ENCODE measurements around the gene IFIT2.
A peak's percentile ranks its signal among the peaks of the same experiment; 100 is the strongest.

Gene IFIT2

DNA sequence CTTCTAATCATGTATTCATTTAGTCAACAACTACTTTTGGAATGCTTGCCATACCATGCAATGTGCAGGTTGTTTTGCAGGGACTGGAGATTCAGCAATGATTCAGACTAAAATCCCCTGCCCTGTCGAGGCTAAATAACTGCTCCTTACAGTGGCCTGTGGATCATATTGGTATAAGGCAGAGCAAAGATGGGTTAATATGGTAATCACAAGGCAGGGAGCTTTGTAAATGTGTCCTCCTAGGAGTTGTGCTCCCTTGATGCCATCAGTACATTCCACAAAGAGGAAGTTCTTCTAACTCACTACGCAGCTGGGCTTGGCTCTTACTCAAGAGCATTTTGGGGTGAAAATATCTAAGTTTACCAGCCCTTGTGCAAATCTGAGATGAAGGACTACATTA is 614 bp upstream of the IFIT2 start:
- DNase-seq (ENCODE audit: insufficient read length) (no peak), FAIRE-seq (peak; percentile 85)
- no peak for TF ChIP-seq POLR2A (IDR thresholded peaks at IDR 0.05; ENCODE audit: low read depth, low read length)
- no peak for TF ChIP-seq TAF1 (IDR thresholded peaks at IDR 0.05; ENCODE audit: borderline replicate concordance, low read depth, low read length)
- TF ChIP-seq POLR2AphosphoS5 (IDR thresholded peaks at IDR 0.05; ENCODE audit: low read depth, low read length): no peak; the same call in 1 of the 2 replicates

DNA sequence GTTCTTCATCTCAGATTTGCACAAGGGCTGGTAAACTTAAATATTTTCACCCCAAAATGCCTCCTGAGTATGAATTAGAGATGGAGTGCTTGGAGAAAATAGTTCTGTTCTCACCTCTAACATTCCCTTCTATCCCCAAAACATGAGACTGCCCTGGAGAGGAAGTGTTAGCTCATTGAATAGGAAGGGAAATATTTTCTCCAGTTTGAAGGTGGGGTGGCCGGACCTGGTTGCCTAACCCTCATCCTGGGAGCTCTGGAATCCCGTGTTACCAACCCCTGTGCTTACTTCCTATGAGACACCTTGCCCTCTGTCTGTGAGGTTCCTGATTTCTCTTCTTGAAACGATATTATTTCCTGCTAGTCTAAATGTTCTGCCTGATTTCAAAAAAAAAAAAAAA is 779 bp downstream of the IFIT2 start:
- no peak for TF ChIP-seq POLR2AphosphoS5 (IDR thresholded peaks at IDR 0.05; ENCODE audit: low read depth, low read length)
- FAIRE-seq (peak; percentile 46), DNase-seq (ENCODE audit: insufficient read length) (no peak)

DNA sequence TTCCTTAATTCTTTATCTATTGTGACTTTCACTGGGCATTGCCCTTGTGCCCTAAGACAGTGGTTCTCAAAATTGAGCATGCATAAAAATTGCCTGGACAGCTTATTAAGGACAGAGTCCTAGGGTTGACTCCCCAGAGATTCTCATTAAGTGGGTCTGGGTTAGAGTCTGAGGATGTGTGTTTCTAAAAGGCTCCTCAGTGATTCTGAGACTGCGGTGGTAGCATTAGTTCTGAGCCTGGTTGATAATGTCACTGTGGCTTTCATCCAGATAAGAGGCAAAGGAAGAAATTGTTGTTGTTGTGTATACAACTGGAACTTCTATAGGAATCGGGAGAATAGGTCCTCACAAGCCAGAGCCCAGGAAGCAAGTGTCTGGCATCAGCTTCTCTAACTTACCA is 1.3 kb downstream of the IFIT2 start:
- no peak for TF ChIP-seq POLR2A (IDR thresholded peaks at IDR 0.05; ENCODE audit: low read depth, low read length)
- no peak for TF ChIP-seq TAF1 (IDR thresholded peaks at IDR 0.05; ENCODE audit: borderline replicate concordance, low read depth, low read length)
- no peak for TF ChIP-seq POLR2AphosphoS5 (IDR thresholded peaks at IDR 0.05; ENCODE audit: low read depth, low read length)
- DNase-seq (ENCODE audit: insufficient read length) (no peak), FAIRE-seq (no peak)

DNA sequence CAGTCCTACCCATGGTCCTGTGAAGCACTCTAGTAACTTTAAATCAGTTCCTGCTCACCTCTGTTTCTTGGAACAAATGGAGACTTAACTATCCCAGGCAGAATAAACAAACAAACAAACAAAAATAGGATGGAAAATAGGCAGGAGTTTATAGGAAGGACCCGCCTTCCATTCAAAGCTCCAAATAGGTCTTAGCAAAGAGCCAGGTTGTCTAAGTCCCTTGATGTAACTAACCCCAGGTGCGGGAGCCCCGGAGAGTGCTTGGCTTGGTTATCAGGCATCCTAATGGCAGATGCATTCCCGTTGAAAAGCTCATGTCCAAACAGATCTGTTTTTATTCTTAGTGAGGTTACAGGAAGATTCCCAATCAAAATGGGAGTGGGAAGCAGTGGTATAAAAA is 2.2 kb downstream of the IFIT2 start:
- TF ChIP-seq TAF1 (IDR thresholded peaks at IDR 0.05; ENCODE audit: borderline replicate concordance, low read depth, low read length) (no peak), POLR2A (IDR thresholded peaks at IDR 0.05; ENCODE audit: low read depth, low read length) (no peak), POLR2AphosphoS5 (IDR thresholded peaks at IDR 0.05; ENCODE audit: low read depth, low read length) (no peak)
- FAIRE-seq (peak; percentile 63), DNase-seq (ENCODE audit: insufficient read length) (no peak)

DNA sequence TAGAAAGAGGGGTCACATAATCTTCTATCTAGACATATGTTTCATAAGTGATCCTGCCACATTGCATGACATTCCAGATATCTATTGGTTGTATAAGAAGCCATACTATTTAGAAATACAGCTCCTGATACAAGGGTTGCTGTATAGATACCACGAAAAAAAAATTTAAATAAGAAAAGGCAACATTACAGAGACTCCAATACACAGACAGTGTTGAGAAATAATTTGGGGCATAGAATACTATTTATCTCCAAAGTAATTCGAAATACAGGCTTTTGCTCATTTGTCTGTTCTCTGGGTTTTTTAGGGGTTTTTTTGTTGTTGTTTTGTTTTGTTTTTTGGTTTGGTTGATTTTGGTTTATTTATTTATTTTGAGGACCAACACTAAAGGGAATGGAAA is 2.6 kb downstream of the IFIT2 start:
- DNase-seq (ENCODE audit: insufficient read length) (no peak), FAIRE-seq (no peak)
- TF ChIP-seq TAF1 (IDR thresholded peaks at IDR 0.05; ENCODE audit: borderline replicate concordance, low read depth, low read length): no peak
- no peak for TF ChIP-seq POLR2A (IDR thresholded peaks at IDR 0.05; ENCODE audit: low read depth, low read length)
- no peak for TF ChIP-seq POLR2AphosphoS5 (IDR thresholded peaks at IDR 0.05; ENCODE audit: low read depth, low read length)

DNA sequence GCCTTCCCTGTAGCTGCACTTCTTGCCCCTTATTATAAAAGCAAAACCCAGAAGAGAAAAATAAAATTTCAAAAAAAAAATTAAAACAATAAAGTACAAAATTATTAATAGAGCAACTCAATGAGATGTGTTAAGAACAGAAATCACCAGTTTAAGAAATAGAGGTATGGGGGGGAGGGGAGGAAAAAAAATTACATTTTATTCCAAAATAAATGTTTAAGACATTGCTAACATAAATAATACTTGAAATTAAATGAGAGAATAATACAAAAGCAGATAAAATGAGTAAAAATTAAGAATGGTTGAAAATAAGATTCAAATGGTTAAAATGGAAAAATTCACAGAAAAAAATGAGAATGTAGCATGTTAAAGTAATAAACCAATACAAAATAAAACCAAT is 3.1 kb downstream of the IFIT2 start:
- FAIRE-seq: no peak
- TF ChIP-seq TAF1 (IDR thresholded peaks at IDR 0.05; ENCODE audit: borderline replicate concordance, low read depth, low read length) (no peak), POLR2A (IDR thresholded peaks at IDR 0.05; ENCODE audit: low read depth, low read length) (no peak), POLR2AphosphoS5 (IDR thresholded peaks at IDR 0.05; ENCODE audit: low read depth, low read length) (no peak)
- no peak for DNase-seq (ENCODE audit: insufficient read length)

DNA sequence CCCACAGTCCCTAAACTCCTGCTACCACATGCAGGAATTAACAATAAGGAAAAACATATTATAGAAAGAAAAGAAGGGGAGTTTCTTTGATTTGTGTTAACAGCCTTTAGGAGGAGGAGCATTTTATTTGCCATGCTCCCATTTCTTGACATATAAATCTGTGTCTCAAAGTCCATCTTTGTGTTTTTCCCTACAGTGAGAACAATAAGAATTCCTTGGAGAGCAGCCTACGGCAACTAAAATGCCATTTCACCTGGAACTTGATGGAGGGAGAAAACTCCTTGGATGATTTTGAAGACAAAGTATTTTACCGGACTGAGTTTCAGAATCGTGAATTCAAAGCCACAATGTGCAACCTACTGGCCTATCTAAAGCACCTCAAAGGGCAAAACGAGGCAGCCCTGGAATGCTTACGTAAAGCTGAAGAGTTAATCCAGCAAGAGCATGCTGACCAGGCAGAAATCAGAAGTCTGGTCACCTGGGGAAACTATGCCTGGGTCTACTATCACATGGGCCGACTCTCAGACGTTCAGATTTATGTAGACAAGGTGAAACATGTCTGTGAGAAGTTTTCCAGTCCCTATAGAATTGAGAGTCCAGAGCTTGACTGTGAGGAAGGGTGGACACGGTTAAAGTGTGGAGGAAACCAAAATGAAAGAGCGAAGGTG is 4.1 kb downstream of the IFIT2 start:
- FAIRE-seq: no peak
- DNase-seq (ENCODE audit: insufficient read length): no peak
- TF ChIP-seq POLR2A (IDR thresholded peaks at IDR 0.05; ENCODE audit: low read depth, low read length) (no peak), POLR2AphosphoS5 (IDR thresholded peaks at IDR 0.05; ENCODE audit: low read depth, low read length) (no peak), TAF1 (IDR thresholded peaks at IDR 0.05; ENCODE audit: borderline replicate concordance, low read depth, low read length) (no peak)

DNA sequence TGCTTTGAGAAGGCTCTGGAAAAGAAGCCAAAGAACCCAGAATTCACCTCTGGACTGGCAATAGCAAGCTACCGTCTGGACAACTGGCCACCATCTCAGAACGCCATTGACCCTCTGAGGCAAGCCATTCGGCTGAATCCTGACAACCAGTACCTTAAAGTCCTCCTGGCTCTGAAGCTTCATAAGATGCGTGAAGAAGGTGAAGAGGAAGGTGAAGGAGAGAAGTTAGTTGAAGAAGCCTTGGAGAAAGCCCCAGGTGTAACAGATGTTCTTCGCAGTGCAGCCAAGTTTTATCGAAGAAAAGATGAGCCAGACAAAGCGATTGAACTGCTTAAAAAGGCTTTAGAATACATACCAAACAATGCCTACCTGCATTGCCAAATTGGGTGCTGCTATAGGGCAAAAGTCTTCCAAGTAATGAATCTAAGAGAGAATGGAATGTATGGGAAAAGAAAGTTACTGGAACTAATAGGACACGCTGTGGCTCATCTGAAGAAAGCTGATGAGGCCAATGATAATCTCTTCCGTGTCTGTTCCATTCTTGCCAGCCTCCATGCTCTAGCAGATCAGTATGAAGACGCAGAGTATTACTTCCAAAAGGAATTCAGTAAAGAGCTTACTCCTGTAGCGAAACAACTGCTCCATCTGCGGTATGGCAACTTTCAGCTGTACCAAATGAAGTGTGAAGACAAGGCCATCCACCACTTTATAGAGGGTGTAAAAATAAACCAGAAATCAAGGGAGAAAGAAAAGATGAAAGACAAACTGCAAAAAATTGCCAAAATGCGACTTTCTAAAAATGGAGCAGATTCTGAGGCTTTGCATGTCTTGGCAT is 4.8 kb downstream of the IFIT2 start:
- no peak for TF ChIP-seq POLR2A (IDR thresholded peaks at IDR 0.05; ENCODE audit: low read depth, low read length)
- no peak for TF ChIP-seq POLR2AphosphoS5 (IDR thresholded peaks at IDR 0.05; ENCODE audit: low read depth, low read length)
- TF ChIP-seq TAF1 (IDR thresholded peaks at IDR 0.05; ENCODE audit: borderline replicate concordance, low read depth, low read length): no peak
- DNase-seq (ENCODE audit: insufficient read length): no peak
- no peak for FAIRE-seq

DNA sequence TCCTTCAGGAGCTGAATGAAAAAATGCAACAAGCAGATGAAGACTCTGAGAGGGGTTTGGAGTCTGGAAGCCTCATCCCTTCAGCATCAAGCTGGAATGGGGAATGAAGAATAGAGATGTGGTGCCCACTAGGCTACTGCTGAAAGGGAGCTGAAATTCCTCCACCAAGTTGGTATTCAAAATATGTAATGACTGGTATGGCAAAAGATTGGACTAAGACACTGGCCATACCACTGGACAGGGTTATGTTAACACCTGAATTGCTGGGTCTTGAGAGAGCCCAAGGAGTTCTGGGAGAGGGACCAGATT is 5.4 kb downstream of the IFIT2 start:
- DNase-seq (ENCODE audit: insufficient read length) (no peak), FAIRE-seq (no peak)
- TF ChIP-seq POLR2AphosphoS5 (IDR thresholded peaks at IDR 0.05; ENCODE audit: low read depth, low read length) (no peak), POLR2A (IDR thresholded peaks at IDR 0.05; ENCODE audit: low read depth, low read length) (no peak), TAF1 (IDR thresholded peaks at IDR 0.05; ENCODE audit: borderline replicate concordance, low read depth, low read length) (no peak)

DNA sequence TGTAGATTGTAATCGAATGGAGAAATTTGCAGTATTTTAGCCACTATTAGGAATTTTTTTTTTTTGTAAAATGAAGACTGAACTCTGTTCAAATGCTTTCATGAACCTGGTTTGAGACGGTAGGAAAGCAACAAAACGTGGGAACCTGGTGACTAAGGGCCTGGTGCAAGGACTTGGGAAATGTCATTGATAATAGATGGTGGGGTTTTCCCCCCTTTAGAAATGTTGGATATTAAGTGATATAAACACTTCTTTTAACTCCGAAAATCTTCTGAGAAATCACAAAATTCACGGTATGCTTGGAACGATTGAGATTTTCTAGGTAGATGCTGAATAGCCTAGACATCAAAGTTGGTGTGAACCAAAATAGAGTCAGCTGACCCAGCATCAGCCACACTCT is 6.4 kb downstream of the IFIT2 start:
- TF ChIP-seq TAF1 (IDR thresholded peaks at IDR 0.05; ENCODE audit: borderline replicate concordance, low read depth, low read length) (no peak), POLR2AphosphoS5 (IDR thresholded peaks at IDR 0.05; ENCODE audit: low read depth, low read length) (no peak), POLR2A (IDR thresholded peaks at IDR 0.05; ENCODE audit: low read depth, low read length) (no peak)
- DNase-seq (ENCODE audit: insufficient read length): no peak
- no peak for FAIRE-seq

DNA sequence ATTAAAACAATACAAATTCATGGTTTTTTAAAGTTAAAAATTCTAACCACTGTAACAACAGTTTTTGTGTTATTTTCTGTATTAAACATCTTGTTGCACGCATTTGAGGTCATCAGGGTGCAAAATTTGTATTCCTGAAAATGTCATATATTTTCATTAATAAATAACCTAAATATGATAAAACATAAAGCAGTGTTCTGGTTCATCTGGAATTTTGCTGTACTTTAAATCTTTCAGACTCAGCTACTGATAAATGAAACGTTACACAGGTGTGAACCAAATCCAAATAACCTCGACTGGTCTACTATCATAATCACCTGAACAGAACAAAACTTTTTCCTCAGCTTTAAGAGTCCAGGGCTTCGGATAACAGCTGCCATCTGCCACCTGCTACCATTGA is 6.9 kb downstream of the IFIT2 start:
- DNase-seq (ENCODE audit: insufficient read length): no peak
- FAIRE-seq: no peak
- TF ChIP-seq TAF1 (IDR thresholded peaks at IDR 0.05; ENCODE audit: borderline replicate concordance, low read depth, low read length) (no peak), POLR2A (IDR thresholded peaks at IDR 0.05; ENCODE audit: low read depth, low read length) (no peak), POLR2AphosphoS5 (IDR thresholded peaks at IDR 0.05; ENCODE audit: low read depth, low read length) (no peak)
